SK-N-SH (cell line): ENCODE data around the gene RFWD3. TPM values are rescaled to one million over a fixed set of nuclear protein-coding genes. Genes with fewer than 3 reads are reported as not detected.

ENCODE experiments used
- CTCF ChIA-PET: fragments of 300-600, 350-600 bp; formaldehyde crosslinking; extraction: SDS; loops from one replicate; lab custom pipeline; 2021; lab: Yijun Ruan, JAX
- POLR2A ChIA-PET: fragments of 350-600 bp; sonication (Branson Sonifier 250); formaldehyde crosslinking; extraction: SDS; loops from one replicate; lab custom pipeline; 2020; ENCODE audit warnings: antibody characterized with exemption, inconsistent platforms; lab: Yijun Ruan, JAX
- DNase-seq: peaks from one replicate; pipeline ENCODE4 v3.0.0; 2012
- H2AFZ ChIP-seq: fragments of 200-600 bp; sonication (generic); 2 replicates; pipeline ENCODE4 v1.8.1; 2016; ENCODE audit warnings: antibody characterized with exemption, mild to moderate bottlenecking, low read depth
- H3F3A ChIP-seq: fragments of 200-600 bp; sonication (generic); replicated peaks from 2 replicates; pipeline ENCODE3; 2016; ENCODE audit warnings: antibody characterized with exemption, mild to moderate bottlenecking; ENCODE audit not compliant: insufficient read depth
- H3K27ac ChIP-seq, 2 experiments: fragments of 200-500 bp in 1 of 2; fragments of 200-600 bp in 1 of 2; sonication (Bioruptor generic) in 1 of 2; sonication (generic), shearing (Covaris generic) in 1 of 2; 2 replicates each; pipeline versions ENCODE4 v1.5.1 to v1.6.1; 2014 to 2016; ENCODE audit warnings: low read depth in 2 of 2, inconsistent platforms in 1 of 2, low read length in 1 of 2, mild to moderate bottlenecking in 1 of 2, mixed read lengths in 1 of 2
- H3K27me3 ChIP-seq: fragments of 200-600 bp; sonication (generic), shearing (Covaris generic); 2 replicates; pipeline ENCODE4 v1.6.1; 2016; ENCODE audit warnings: mixed run types; ENCODE audit not compliant: insufficient read depth
- H3K36me3 ChIP-seq, 2 experiments: fragments of 200-500 bp in 1 of 2; fragments of 200-600 bp in 1 of 2; sonication (Bioruptor generic) in 1 of 2; sonication (generic) in 1 of 2; replicated peaks in 1 of 2; 2 replicates each; pipeline versions ENCODE3 to v1.5.1; 2014 to 2016; ENCODE audit warnings: low read length in 1 of 2, mild to moderate bottlenecking in 1 of 2; ENCODE audit not compliant: insufficient read depth in 2 of 2, control insufficient read depth in 1 of 2
- H3K4me1 ChIP-seq, 2 experiments: fragments of 200-500 bp in 1 of 2; fragments of 200-600 bp in 1 of 2; sonication (Bioruptor generic) in 1 of 2; sonication (generic), shearing (Covaris generic) in 1 of 2; 2 replicates each; pipeline versions ENCODE4 v1.5.1 to v1.6.1; 2014 to 2016; ENCODE audit warnings: low read depth in 1 of 2, low read length in 1 of 2, mixed run types in 1 of 2; ENCODE audit not compliant: insufficient read depth in 2 of 2, control insufficient read depth in 1 of 2
- H3K4me2 ChIP-seq: fragments of 200-600 bp; sonication (generic), shearing (Covaris generic); 2 replicates; pipeline ENCODE4 v1.6.1; 2017; ENCODE audit warnings: mixed run types
- H3K4me3 ChIP-seq, 2 experiments: fragments of 200-500 bp in 1 of 2; fragments of 200-600 bp in 1 of 2; sonication (Bioruptor generic) in 1 of 2; sonication (generic), shearing (Covaris generic) in 1 of 2; 2 replicates each; pipeline versions ENCODE4 v1.5.1 to v1.8.1; 2014 to 2016; ENCODE audit warnings: low read depth in 2 of 2, inconsistent platforms in 1 of 2, low read length in 1 of 2, mild to moderate bottlenecking in 1 of 2, mixed read lengths in 1 of 2, moderate library complexity in 1 of 2
- H3K79me2 ChIP-seq: fragments of 200-600 bp; sonication (generic); 2 replicates; pipeline ENCODE4 v1.8.1; 2017; ENCODE audit warnings: mild to moderate bottlenecking; ENCODE audit not compliant: insufficient read depth
- H3K9ac ChIP-seq: fragments of 200-600 bp; sonication (generic); 2 replicates; pipeline ENCODE4 v1.6.1; 2017; ENCODE audit warnings: mixed run types
- H3K9me2 ChIP-seq: fragments of 200-600 bp; sonication (generic); 2 replicates; pipeline ENCODE4 v1.6.1; 2017; ENCODE audit warnings: mixed run types
- H3K9me3 ChIP-seq: fragments of 200-600 bp; sonication (generic); 2 replicates; pipeline ENCODE4 v1.6.1; 2017; ENCODE audit warnings: mixed run types, mild to moderate bottlenecking, moderate library complexity
- H4K20me1 ChIP-seq: fragments of 200-600 bp; sonication (generic); 2 replicates; pipeline ENCODE4 v1.6.1; 2017; ENCODE audit warnings: mild to moderate bottlenecking, mixed run types; ENCODE audit not compliant: insufficient read depth
- CHD2 ChIP-seq: fragments of 150-350 bp; IDR thresholded peaks from 2 replicates; pipeline ENCODE4 v1.6.1; 2018; ENCODE audit warnings: low read length; ENCODE audit not compliant: partially characterized antibody
- CTCF ChIP-seq: fragments of 200-600 bp; sonication (generic); IDR thresholded peaks from 2 replicates; pipeline ENCODE4 v1.6.1; 2017; ENCODE audit warnings: antibody characterized with exemption, mild to moderate bottlenecking, moderate library complexity
- EP300 ChIP-seq, 2 experiments: IDR thresholded peaks; 2 replicates each; pipeline versions ENCODE4 v1.4.0 to v1.6.1; 2012; ENCODE audit warnings: borderline replicate concordance in 1 of 2, low read depth in 1 of 2, low read length in 1 of 2
- GATA2 ChIP-seq: sonication (generic); formaldehyde crosslinking; IDR thresholded peaks from 2 replicates; pipeline ENCODE4 v1.5.0; 2020; ENCODE audit warnings: mild to moderate bottlenecking, missing genetic modification reagents
- RCOR1 ChIP-seq: fragments of 150-350 bp; IDR thresholded peaks from 2 replicates; pipeline ENCODE4 v1.6.1; 2017; ENCODE audit warnings: antibody characterized with exemption, low read length
- RXRA ChIP-seq: IDR thresholded peaks from 2 replicates; pipeline ENCODE4 v1.4.0; 2012; ENCODE audit warnings: low read depth, mild to moderate bottlenecking, borderline replicate concordance
- ZBTB33 ChIP-seq: IDR thresholded peaks from 2 replicates; pipeline ENCODE4 v1.4.0; 2012; ENCODE audit warnings: low read depth, borderline replicate concordance
- WGBS: methylation state at CpG from one replicate; pipeline ENCODE4 v1.1.6; 2017; ENCODE audit warnings: low lambda C conversion rate; 5-methylcytosine and 5-hydroxymethylcytosine counted together
- polyA plus RNA-seq, 3 experiments: library from polyadenylated mRNA; depleted of rRNA; stranded (reverse); fragments of >200 nt; gene quantifications; 2 replicates each; pipeline ENCODE4 v1.2.3, GENCODE V29; 2012

The RFWD3 gene
- polyA plus RNA-seq, 1 of the 3 experiments (the other 2 are of a cell fraction) = 13.2 TPM

DNA sequence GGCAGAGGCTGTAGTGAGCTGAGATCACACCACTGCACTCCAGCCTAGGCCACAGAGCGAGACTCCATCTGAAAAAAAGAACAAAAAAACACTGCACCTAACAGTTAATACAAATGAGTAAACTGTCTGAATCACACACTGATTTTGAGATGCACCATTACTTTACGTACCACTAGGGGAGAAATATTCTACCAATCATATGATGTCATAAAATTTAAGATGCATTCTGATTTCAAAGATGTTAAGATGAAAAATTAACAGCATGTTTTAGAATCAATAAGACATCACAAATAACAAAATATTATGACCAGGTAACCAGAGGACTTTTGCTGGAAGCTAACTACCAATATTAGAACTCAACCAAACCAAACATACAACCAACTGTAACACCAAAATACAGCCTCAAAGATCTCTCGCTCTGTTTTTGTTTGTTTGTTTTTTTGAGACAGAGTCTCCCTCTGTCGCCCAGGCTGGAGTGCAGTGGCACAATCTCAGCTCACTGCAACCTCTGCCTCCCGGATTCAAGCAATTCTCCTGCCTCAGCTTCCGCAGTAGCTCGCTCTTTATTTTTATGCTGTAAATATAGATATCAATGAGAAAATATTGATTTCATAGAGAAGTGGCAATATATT is 91.4 kb downstream of the RFWD3 start:
- CTCF ChIA-PET = interaction anchor here (0.7 to 1.1 kb wide), 2 partner anchors 9 to 26 kb away, joined by 3 to 5 read pairs; no protein-coding TSS in a partner anchor
- peaks cover 10 to 36% of the 10 kb centered on the region in 2 experiments for H3K4me1 ChIP-seq
- H3K79me2 ChIP-seq = peaks cover 91% of the 10 kb centered on the region
- POLR2A ChIA-PET = interaction anchor here (1.2 kb wide), 1 partner anchor 32 kb away, joined by 4 read pairs; the partner anchor contains the start of gene GLG1
- no peak for DNase-seq
- H2AFZ ChIP-seq = no peak overlapping the region
- H3K9me3 ChIP-seq = no peaks in the 10 kb centered on the region
- H3K36me3 ChIP-seq = no peaks in the 10 kb centered on the region
- H3K27ac ChIP-seq = no peak overlapping the region
- no peak overlapping the region for H3K4me3 ChIP-seq
- H3K9ac ChIP-seq = no peak overlapping the region
- 95% methylated on average over 7 of the region's 7 CpGs for WGBS
- no peaks in the 10 kb centered on the region for H3K9me2 ChIP-seq
- TF ChIP-seq CTCF (peak; percentile 27; the same call in 1 of the 2 replicates), ZBTB33 (no peak)
- H3K27me3 ChIP-seq = no peaks in the 10 kb centered on the region
- no peak overlapping the region for H3K4me2 ChIP-seq
- H4K20me1 ChIP-seq = peaks cover 64% of the 10 kb centered on the region
- H3F3A ChIP-seq = peaks cover 29% of the 10 kb centered on the region

DNA sequence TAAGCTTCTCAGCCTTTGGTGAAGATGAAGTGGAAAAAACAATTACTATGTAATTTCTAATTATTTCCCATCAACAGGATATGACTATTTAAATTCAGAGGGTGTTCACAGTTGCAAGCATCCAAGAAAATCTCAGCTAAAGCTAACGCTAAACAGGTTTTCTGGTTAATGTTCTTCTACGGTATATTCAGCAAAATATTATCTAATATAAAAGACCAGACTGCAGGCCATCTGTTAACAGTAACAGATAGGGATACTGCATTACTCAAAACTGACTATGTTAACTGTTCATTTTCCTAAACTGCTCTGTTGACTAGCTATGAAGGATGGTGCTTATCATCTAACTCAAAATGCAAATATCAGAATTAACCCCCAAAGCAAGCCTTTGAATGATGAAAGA is 92.5 kb downstream of the RFWD3 start:
- Histone ChIP-seq H3K27me3 (no peaks in the 10 kb centered on the region), H2AFZ (no peak overlapping the region), H4K20me1 (peaks cover 66% of the 10 kb centered on the region), H3F3A (peaks cover 26% of the 10 kb centered on the region), H3K4me1 (peaks cover 10 to 32% of the 10 kb centered on the region in 2 experiments), H3K9me3 (no peaks in the 10 kb centered on the region), H3K4me2 (no peak overlapping the region), H3K4me3 (no peak overlapping the region), H3K79me2 (peaks cover 91% of the 10 kb centered on the region), H3K36me3 (no peaks in the 10 kb centered on the region), H3K27ac (peak overlapping the region in 1 of 2 experiments; percentile 12; a peak in 2 of 4 replicates), H3K9ac (no peak overlapping the region), H3K9me2 (no peaks in the 10 kb centered on the region)
- DNase-seq = peak; percentile 41
- 62% methylated on average over 2 of the region's 2 CpGs for WGBS
- ChIA-PET POLR2A (interaction anchor here (1.2 kb wide), 1 partner anchor 33 kb away, joined by 4 read pairs; the partner anchor contains the start of gene GLG1), CTCF (interaction anchor here (0.9 kb wide), 1 partner anchor 49 kb away, joined by 3 read pairs; no protein-coding TSS in a partner anchor)
- 0 out of 2 replicates have a peak, but pooled peaks have one; percentile 54 for TF ChIP-seq RCOR1
- no peak for TF ChIP-seq CTCF
- TF ChIP-seq EP300 (IDR thresholded peaks at IDR 0.05; ENCODE audit: borderline replicate concordance in 1 of 2, low read depth in 1 of 2, low read length in 1 of 2) = peak in 1 of 2 experiments; percentile 57; a peak in 1 of 4 replicates
- TF ChIP-seq RXRA = no peak
- peak; percentile 34; the same call in 1 of the 2 replicates for TF ChIP-seq GATA2 (CRISPR knock-in tag)
- peak; percentile 53 for TF ChIP-seq CHD2
